Measurements from ENCODE around the gene TMEM201. TPM values are rescaled to one million over a fixed set of nuclear protein-coding genes. Genes with fewer than 3 reads are reported as not detected.

TMEM201 gene
- polyA plus RNA-seq, 3 donors = 11.6 to 12.5 (median 11.8) TPM

DNA sequence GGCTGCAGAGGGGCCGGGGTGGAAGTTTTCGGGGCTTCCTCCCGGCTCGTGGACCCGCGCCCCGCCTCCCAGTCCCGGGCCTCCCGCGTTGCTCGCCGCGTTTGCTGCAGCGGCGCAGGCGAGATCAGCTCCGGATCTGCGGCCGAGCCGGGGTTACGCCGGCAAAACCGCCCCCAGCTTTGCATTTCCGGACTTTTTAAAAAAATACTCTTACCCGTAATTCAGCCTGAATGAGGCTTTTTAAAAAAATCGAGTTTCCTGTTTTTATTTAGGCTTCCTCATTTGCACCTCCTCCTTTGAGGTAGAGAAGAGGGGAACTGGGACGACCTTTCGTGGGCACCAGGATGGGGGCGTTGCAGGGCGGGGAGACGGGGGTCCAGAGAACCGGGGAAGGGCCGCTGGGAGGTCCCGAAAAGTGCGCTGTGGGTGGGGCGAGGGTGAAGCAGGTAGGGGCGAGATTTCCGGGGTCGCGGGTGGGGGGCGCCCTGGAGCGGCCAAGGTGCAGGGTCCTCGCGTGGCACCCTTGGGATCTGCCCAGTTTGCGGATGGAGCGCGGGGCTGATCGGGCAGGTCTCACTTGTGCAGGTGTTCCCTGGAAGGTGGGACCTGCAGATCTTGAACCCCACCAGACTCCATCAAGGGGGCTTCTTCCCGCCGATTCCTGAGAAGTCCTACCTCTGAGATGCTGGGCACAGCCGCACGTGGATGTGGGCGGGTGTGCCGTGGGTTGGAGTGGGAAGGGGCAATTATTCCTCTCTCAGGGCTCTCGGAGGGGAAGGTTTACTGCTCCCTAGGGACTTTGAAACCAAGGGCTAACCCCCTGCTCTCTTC lies 63.9 kb downstream of the TMEM201 start:
- DNase-seq (ENCODE audit: low read depth in 3 of 3, low spot score in 2 of 3) = no peak

DNA sequence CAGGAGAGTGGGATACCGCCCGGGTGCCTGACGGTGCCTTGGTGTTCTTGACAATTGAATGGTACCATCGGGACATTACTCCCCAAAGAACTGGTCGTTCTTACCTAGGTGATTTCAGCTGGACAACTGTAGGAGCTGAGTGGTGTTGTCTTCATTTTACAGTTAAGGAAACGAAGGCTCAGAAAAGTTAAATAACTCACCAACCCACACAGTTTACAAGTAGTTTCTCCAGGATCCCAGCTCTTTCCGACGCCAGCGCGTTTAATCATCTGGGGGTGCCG lies 64.4 kb downstream of the TMEM201 start:
- no peak for DNase-seq (ENCODE audit: low read depth in 3 of 3, low spot score in 2 of 3)

DNA sequence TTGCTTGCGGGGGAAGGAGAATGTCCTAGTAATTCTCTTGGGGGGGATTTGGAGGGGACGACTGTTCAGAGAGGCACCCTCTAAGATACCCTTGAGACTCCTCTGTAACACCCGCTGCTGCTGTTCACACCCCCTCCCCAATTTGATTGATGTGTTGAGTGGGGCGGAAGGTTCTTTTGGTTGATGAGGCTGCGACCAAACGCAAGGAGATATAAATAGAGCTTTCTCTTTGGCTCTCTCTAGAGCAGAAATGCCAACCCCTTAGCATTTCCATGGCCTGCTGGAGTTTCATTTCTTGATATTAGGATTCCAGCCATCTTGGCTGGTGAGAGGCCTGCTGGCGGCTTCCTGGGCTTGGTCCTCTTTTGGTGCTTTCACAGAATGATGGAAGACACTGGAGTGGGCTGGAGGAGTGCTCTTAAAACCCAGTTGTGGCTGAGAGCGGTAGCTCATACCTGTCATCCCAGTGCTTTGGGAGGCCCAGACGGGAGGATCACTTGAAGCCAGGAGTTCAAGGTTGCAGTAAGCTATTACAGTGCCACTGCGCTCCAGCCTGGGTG lies 64.9 kb downstream of the TMEM201 start:
- no peak for DNase-seq (ENCODE audit: low read depth in 3 of 3, low spot score in 2 of 3)

DNA sequence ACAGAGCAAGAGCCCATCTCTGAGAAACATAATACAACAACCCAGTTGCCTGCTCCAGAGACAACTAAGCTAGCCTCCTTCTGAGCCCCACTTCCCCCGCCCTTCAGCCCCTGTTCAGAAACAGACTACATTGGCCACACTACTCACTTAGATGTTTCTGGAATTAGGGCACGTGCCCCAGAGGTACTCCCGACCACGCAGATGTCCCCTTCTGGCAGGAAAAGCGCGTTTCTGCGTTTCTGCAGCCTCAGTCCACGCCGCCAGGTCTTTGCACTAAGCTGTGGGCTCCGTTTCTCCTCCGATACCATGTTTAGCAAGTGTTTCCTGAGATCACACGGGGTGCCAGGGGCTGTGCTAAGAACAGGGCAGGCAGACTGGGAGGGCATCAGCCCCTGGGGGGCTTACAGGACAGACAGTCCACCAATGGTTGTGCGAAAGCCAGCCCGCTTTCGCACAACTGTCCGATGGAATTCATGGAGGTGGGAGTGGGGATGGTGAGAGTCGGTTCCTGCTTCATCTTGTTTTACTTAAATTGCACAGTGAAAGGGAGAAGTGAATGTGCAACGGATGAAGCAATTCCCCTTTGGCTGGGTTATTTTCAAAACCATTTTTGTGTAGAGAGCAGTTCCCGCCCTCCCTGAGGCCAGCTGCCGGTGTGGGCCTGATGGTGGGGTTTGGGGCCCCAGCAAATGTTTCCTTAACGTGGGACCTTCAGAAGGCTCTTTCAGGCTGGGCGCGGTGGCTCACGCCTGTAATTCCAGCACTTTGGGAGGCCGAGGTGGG lies 65.5 kb downstream of the TMEM201 start:
- DNase-seq (ENCODE audit: low read depth in 3 of 3, low spot score in 2 of 3) = no peak

DNA sequence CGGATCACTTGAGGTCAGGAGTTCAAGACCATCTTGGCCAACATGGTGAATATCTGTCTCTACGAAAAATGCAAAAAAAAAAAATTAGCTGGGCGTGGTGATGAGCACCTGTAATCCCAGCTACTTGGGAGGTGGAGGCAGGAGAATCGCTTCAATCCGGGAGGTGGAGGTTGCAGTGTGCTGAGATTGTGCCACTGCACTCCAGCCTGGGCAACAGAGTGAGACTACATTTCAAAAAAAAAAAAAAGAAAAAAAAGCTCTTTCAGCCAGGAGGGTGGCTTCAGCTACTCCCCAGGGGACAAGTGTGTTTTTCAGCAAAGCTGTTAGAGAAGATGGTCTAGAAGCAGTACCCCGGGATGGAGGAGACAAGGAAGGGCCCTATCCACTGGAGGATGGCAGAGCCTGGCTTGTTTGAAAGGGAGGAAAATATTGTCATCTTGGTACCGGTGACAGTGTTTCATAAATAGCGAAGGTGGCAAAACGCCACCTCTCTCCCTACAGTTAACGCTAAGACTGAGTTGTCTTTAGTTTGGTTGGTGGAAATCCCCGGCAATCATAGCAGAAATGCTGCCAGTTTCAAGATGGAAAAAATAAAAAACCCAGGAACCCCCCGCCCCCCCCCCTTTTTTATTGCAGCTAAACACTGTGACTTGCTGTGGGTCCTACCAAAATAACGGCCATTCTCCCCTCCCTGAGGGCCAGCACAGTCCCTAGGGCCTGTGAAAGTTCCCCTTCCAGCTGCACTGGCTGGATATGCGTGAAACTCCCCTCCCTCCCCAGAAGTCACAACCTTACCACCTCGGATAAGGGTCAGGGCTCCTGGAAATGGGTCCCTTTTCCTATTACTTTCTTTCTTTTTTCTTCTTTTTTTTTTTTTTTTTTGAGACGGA lies 66.4 kb downstream of the TMEM201 start:
- no peak for DNase-seq (ENCODE audit: low read depth in 3 of 3, low spot score in 2 of 3)

DNA sequence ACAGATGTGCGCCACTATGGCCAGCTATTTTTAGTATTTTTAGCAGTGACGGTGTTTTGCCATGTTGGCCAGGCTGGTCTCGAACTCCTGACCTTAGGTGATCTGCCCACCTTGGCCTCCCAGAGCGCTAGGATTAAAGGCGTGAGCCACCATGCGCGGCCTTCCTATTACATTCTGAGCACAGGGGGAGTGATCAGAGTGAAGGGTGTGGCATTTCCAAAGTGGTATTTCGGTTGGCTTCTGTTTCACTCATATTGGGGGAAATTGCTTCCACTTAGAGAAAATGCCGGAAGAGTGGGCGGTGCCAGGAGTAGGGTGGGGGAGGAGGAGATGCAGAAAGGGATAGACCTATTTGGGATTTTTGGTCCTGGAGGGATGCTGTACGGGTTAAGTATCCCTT lies 67.1 kb downstream of the TMEM201 start:
- DNase-seq (ENCODE audit: low read depth in 3 of 3, low spot score in 2 of 3) = no peak

DNA sequence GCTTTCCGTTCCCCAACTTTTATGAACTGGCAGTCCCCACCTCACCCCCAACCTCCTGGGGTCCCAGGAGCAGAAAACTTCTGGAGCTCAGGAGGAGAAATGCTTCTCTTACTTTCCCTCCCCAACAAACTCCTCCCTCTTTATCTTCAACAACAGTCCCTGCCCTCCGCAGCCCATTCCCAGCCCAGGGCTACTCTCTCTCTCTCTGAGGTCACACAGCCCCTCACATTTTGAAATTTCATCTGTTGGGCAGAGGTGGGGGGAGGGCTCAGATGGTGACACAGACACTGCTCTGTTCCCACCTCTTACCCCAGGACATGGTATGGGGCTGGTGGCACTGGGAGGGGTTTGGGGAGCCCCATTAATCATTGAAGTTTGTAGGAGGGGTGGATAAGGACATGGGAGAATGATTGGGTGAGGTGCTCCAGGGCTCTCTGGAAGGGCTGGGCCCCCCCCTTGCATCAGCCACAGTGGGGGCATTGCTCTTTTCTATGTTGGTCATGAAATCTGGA lies 68.9 kb downstream of the TMEM201 start:
- no peak for DNase-seq (ENCODE audit: low read depth in 3 of 3, low spot score in 2 of 3)

DNA sequence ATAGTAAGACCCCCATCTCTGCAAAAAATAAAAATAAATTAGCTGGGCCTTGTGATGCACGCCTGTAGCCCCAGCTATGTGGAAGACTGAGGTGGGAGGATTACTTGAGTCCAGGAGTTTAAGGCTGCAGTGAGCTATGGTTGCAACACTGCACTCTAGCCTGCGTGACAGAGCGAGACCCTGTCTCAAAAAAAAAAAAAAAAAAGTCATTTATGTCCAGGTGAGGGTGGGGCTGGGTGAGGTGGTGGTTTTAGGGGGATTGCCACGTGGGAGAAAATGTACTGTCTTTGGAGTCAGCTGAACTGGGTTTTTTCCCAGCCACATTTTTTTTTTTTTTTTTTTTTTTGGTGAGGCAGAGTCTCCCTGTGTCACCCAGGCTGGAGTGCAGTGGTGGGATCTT lies 69.5 kb downstream of the TMEM201 start:
- DNase-seq (ENCODE audit: low read depth in 3 of 3, low spot score in 2 of 3) = no peak

DNA sequence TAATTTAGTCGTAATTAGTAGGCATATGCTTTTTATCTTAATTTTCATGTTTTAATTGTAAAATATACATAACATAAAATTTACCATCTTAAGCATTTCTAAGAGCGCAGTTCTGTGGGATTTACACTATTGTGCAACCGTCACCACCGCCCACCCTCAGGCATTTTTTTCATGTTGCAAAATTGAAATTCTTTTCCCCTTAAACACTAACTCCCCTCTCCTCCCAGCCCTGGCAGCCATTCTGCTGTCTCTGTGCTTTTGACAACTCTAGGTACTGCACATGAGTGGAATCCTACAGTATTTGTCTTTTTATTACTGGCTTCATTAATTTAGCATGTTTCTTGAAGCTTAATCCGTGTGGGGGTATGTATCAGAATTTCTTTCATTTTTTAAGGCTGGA lies 70.6 kb downstream of the TMEM201 start:
- DNase-seq (ENCODE audit: low read depth in 3 of 3, low spot score in 2 of 3) = no peak

DNA sequence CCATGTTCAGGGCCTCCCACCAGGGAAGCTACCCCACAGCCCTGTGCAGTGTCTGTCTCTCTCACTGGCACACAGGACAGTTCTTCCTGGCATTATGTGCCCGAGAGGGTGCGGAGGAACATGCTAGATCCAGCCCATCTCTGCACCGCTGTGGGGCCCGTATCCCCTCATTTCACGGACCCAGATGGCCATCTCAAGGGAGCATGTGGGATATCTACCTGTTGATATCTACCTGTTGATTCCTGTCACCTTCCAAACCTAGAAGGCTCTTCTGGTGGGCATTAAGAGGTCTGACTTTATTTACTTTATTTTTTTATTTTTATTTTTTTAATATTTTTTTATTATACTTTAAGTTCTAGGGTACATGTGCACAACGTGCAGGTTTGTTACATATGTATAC lies 74.5 kb downstream of the TMEM201 start:
- no peak for DNase-seq (ENCODE audit: low read depth in 3 of 3, low spot score in 2 of 3)

Other genes with a start within 250 kb of the TMEM201 start
- 1 to 10 TPM; 4.2 to 4.8 (median 4.5) TPM for gene SLC25A33, start 49.4 kb upstream of the TMEM201 start, polyA plus RNA-seq (ENCODE audit: insufficient read length in 3 of 3)
- gene PIK3CD, start 62.8 kb downstream of the TMEM201 start, polyA plus RNA-seq (ENCODE audit: insufficient read length in 3 of 3) = 1 to 10 TPM; 5.5 to 6.9 (median 5.9) TPM
- 100 to 1,000 TPM; 127 to 142 (median 137) TPM for gene CLSTN1, start 235.1 kb downstream of the TMEM201 start, polyA plus RNA-seq (ENCODE audit: insufficient read length in 3 of 3)